DOHH2 (cell line): ENCODE results near the gene NUP42.

Experiments used
- H3F3A ChIP-seq: fragments of 200-600 bp; sonication (generic), shearing (Covaris generic); 2 replicates; pipeline ENCODE4 v1.6.0; 2016; ENCODE audit warnings: antibody characterized with exemption, mild to moderate bottlenecking; ENCODE audit not compliant: control insufficient read depth, insufficient read depth
- H3K27ac ChIP-seq: fragments of 200-600 bp; sonication (generic); 2 replicates; pipeline ENCODE4 v1.5.1; 2014; ENCODE audit warnings: low read depth, mild to moderate bottlenecking, low read length, moderate library complexity
- H3K27me3 ChIP-seq: fragments of 200-600 bp; sonication (generic); 2 replicates; pipeline ENCODE4 v1.6.1; 2014; ENCODE audit warnings: mild to moderate bottlenecking, low read length, mixed read lengths; ENCODE audit not compliant: control insufficient read depth
- H3K36me3 ChIP-seq: fragments of 200-600 bp; sonication (generic); 2 replicates; pipeline ENCODE4 v1.6.1; 2014; ENCODE audit warnings: mild to moderate bottlenecking, low read length, moderate library complexity, mixed read lengths; ENCODE audit not compliant: control insufficient read depth
- H3K4me1 ChIP-seq: fragments of 200-600 bp; sonication (generic); 2 replicates; pipeline ENCODE4 v1.6.1; 2014; ENCODE audit warnings: mild to moderate bottlenecking, low read length, mixed read lengths; ENCODE audit not compliant: control insufficient read depth
- H3K4me2 ChIP-seq: fragments of 200-600 bp; sonication (generic); 2 replicates; pipeline ENCODE4 v1.6.0; 2014; ENCODE audit warnings: mild to moderate bottlenecking, low read length, moderate library complexity
- H3K4me3 ChIP-seq: fragments of 200-600 bp; sonication (generic); 2 replicates; pipeline ENCODE4 v1.5.1; 2014; ENCODE audit warnings: mild to moderate bottlenecking, low read length, mixed read lengths
- H3K79me2 ChIP-seq: fragments of 200-600 bp; sonication (generic); 2 replicates; pipeline ENCODE4 v1.6.1; 2014; ENCODE audit warnings: mild to moderate bottlenecking, low read length, mixed read lengths; ENCODE audit not compliant: control insufficient read depth
- H3K9me2 ChIP-seq: fragments of 200-600 bp; sonication (generic); replicated peaks from 2 replicates; pipeline ENCODE4 v1.6.1; 2014; ENCODE audit warnings: mild to moderate bottlenecking, low read length, mixed read lengths; ENCODE audit not compliant: control insufficient read depth
- H3K9me3 ChIP-seq: fragments of 200-600 bp; sonication (generic); 2 replicates; pipeline ENCODE4 v1.6.1; 2014; ENCODE audit warnings: antibody characterized with exemption, low read length, mixed read lengths; ENCODE audit not compliant: control insufficient read depth, insufficient read depth
- H4K20me1 ChIP-seq: fragments of 200-600 bp; sonication (generic); 2 replicates; pipeline ENCODE4 v1.6.0; 2014; ENCODE audit warnings: low read depth, mild to moderate bottlenecking, antibody characterized with exemption, low read length, moderate library complexity; ENCODE audit not compliant: control insufficient read depth, insufficient read depth
- EZH2phosphoT487 ChIP-seq: fragments of 200-600 bp; sonication (generic); IDR thresholded peaks from 2 replicates; pipeline ENCODE4 v1.6.1; 2017; ENCODE audit warnings: borderline replicate concordance, mild to moderate bottlenecking, antibody characterized with exemption, low read length, moderate library complexity, mixed read lengths
- TF ChIP-seq, protein P1 (sequence below): fragments of 200-600 bp; sonication (generic); IDR thresholded peaks from one replicate; pipeline ENCODE4 v1.5.1; 2014; ENCODE audit warnings: antibody characterized with exemption, mild to moderate bottlenecking, low read depth, low read length; ENCODE audit not compliant: poor library complexity, severe bottlenecking

Gene NUP42

DNA sequence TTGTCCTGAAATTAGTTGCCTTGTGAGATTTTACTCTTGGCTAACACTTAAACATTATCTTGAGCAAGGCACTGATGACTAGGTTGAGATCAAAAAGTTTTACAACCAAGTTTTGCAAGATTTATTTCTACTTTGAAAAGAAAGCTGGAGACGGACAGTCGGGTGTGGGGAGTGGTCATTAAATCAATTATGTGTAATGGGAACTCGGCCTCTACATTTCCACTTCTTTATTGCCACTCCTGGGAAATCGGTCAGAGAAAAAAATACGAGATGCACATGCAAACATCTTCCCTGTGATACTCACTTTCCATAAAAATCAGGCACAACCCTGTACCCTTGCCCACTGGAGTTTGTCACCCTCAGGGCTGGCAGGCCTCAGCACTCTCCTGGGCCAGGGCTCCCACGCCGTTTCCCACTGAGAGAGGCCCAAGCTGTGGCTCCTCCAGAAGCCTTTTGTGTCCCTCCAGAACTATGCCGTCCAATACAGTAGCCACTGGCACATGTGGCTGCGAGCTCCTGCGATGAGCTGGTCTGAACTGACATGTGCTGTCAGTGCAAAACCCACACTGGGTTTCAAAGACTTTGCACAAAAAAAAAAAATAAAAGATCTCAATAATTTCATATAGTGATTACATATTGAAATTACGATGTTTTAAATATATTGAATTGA, 57.3 kb downstream of the NUP42 start:
- Histone ChIP-seq H3K27ac (no peak overlapping the region), H3K4me2 (no peak overlapping the region), H3F3A (no peaks in the 10 kb centered on the region), H3K4me3 (no peak overlapping the region), H3K4me1 (no peaks in the 10 kb centered on the region), H3K9me3 (no peaks in the 10 kb centered on the region), H3K79me2 (no peaks in the 10 kb centered on the region), H3K9me2 (no peaks in the 10 kb centered on the region), H3K27me3 (peaks cover 12% of the 10 kb centered on the region), H4K20me1 (no peaks in the 10 kb centered on the region), H3K36me3 (no peaks in the 10 kb centered on the region)
- no peak for TF ChIP-seq EZH2phosphoT487
- TF ChIP-seq, protein P1, sequence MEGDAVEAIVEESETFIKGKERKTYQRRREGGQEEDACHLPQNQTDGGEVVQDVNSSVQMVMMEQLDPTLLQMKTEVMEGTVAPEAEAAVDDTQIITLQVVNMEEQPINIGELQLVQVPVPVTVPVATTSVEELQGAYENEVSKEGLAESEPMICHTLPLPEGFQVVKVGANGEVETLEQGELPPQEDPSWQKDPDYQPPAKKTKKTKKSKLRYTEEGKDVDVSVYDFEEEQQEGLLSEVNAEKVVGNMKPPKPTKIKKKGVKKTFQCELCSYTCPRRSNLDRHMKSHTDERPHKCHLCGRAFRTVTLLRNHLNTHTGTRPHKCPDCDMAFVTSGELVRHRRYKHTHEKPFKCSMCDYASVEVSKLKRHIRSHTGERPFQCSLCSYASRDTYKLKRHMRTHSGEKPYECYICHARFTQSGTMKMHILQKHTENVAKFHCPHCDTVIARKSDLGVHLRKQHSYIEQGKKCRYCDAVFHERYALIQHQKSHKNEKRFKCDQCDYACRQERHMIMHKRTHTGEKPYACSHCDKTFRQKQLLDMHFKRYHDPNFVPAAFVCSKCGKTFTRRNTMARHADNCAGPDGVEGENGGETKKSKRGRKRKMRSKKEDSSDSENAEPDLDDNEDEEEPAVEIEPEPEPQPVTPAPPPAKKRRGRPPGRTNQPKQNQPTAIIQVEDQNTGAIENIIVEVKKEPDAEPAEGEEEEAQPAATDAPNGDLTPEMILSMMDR, result no peak

DNA sequence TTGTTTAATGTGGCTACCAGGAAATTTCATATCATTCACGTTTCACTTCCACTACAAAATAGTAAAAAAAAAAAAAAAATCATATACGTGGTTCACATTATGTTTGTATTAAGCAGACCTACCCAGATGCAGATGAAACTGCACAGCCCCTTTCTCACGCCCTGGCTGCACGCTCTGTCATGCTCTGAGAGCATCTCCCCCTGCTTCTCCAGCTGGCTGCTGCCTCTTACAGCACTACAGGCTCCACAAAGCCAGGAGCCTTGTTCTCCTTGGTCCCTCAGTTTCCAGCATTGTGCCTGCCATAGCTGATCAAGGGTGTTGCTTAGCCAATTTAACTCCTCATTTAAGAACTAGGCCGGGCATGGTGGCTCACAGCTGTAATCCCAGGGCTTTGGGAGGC, 57.9 kb downstream of the NUP42 start:
- Histone ChIP-seq H3K4me3 (no peak overlapping the region), H3K9me2 (no peaks in the 10 kb centered on the region), H3K4me1 (no peaks in the 10 kb centered on the region), H3K27ac (no peak overlapping the region), H3K27me3 (peaks cover 12% of the 10 kb centered on the region), H3F3A (no peaks in the 10 kb centered on the region), H3K79me2 (no peaks in the 10 kb centered on the region), H3K4me2 (no peak overlapping the region), H3K9me3 (no peaks in the 10 kb centered on the region), H4K20me1 (no peaks in the 10 kb centered on the region), H3K36me3 (no peaks in the 10 kb centered on the region)
- TF ChIP-seq, protein P1, result no peak
- no peak for TF ChIP-seq EZH2phosphoT487

DNA sequence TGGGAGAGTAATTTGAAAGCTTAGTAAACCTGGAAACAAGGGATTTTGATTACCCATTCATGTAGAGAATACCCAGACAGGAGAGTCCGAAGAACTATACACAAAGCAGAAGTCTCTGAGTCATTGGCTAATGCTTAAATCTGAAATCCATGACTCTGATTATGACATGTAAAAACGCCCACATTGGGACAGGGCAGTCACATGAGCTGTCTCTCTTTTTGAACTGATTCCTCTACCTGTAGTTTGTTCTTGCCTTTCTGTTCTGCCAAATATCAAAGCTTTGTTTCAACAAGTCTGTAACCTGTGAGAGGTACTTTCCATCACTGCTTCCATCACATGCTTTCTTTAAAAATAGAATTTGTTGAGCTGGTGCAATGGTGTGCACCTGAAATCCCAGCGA, 60.5 kb downstream of the NUP42 start:
- peaks cover 26% of the 10 kb centered on the region for H3K27me3 ChIP-seq
- H3K79me2 ChIP-seq, result no peaks in the 10 kb centered on the region
- no peaks in the 10 kb centered on the region for H3F3A ChIP-seq
- TF ChIP-seq, protein P1, result no peak
- no peak for TF ChIP-seq EZH2phosphoT487
- H3K4me2 ChIP-seq, result no peak overlapping the region
- H3K4me1 ChIP-seq, result no peaks in the 10 kb centered on the region
- no peak overlapping the region for H3K27ac ChIP-seq
- H4K20me1 ChIP-seq, result no peaks in the 10 kb centered on the region
- H3K36me3 ChIP-seq, result no peaks in the 10 kb centered on the region
- H3K4me3 ChIP-seq, result no peak overlapping the region
- no peaks in the 10 kb centered on the region for H3K9me2 ChIP-seq
- no peaks in the 10 kb centered on the region for H3K9me3 ChIP-seq
